Fibroblast of skin of right quadriceps (primary cell): ENCODE results near the gene ZNF502.

Experiments used
- DNase-seq: peaks from one replicate; pipeline ENCODE4 v3.0.0-alpha.2; 2013

ZNF502 gene

DNA sequence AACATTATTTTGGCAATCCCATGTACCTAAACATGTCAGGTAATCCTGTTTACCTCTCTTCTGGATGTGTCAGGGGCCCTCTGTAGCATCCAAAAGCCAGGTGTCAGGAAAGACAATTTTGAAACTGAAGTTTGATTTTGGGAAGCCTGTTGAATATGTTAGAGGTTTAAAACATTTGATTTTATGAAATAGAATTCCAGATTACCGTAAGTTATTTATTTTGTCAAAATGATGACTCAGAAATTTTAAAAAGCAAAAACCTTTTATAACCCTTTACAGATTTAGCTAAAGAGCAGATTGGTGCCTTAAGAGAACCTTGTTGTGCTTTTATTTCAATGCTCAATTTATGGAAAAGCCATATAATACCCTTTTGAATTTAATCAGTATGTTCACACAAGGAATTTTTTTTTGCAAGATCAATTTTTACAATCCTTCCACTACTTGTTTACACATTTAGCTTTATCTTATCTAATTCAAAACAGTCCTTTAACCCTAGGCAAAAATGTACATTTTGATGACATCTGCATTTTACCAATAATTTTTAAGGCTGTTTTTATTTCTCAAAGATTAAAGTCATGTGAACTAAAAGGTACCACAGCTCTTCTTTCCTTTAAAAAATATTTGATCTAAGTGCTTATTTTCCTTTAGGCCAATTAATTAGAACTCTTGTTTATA lies 59.1 kb downstream of the ZNF502 start:
- no peak for DNase-seq

DNA sequence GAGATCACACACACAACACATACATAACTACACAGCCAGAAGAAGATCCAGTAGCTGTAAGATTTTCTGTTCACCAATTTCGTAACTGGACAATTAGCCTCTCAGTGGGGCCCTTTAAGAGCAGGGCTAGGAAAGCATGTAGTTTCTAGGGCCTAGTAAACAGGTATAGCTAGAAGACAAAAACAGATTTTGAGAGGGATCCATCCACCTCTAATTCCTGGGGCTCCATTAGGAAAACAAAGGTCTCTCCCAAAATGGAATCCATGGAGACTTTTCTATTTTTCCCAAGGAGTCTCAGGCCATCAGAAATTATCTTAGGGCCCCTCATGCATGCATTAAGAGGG lies 59.6 kb downstream of the ZNF502 start:
- no peak for DNase-seq
